CD4-positive, CD25-positive, alpha-beta regulatory T cell (primary cell): ENCODE data around the gene PSMD1. TPM values are rescaled to one million over a fixed set of nuclear protein-coding genes. Genes with fewer than 3 reads are reported as not detected.
"Not testable (repeated sequence)": the region's sequence is repeated elsewhere in the genome, so short reads cannot be mapped to it uniquely, and the experiment has no call there.

Source experiments
- ATAC-seq, 2 donors: fragments of 150-1000 bp; cut with Tn5 transposase; one replicate each; pipeline ENCODE4 v1.10.0; 2021; ENCODE audit warnings: low read depth in 2 of 2, moderate number of reproducible peaks in 2 of 2, moderate library complexity in 1 of 2
- DNase-seq, 3 donors: peaks; one replicate each; pipeline versions ENCODE4 v3.0.0 to v3.0.0-alpha.2; 2012 to 2022; ENCODE audit warnings: mixed read lengths in 1 of 3
- H3K27ac ChIP-seq: one replicate; pipeline ENCODE4 v1.7.0; 2013; ENCODE audit warnings: mild to moderate bottlenecking, low read length; ENCODE audit not compliant: insufficient read depth, poor library complexity, severe bottlenecking
- H3K27me3 ChIP-seq: one replicate; pipeline ENCODE4 v1.7.0; 2013; ENCODE audit warnings: low read length; ENCODE audit not compliant: control insufficient read depth, insufficient read depth
- H3K36me3 ChIP-seq: one replicate; pipeline ENCODE4 v1.7.0; 2013; ENCODE audit warnings: mild to moderate bottlenecking, low read length, moderate library complexity; ENCODE audit not compliant: control insufficient read depth, insufficient read depth
- H3K4me1 ChIP-seq: 2 replicates; pipeline ENCODE4 v1.7.0; 2013; ENCODE audit warnings: mild to moderate bottlenecking, low read length; ENCODE audit not compliant: insufficient read depth, control insufficient read depth, poor library complexity, severe bottlenecking
- H3K4me3 ChIP-seq: one replicate; pipeline ENCODE4 v1.7.0; 2013; ENCODE audit warnings: low read depth, mild to moderate bottlenecking, low read length, moderate library complexity
- H3K9me3 ChIP-seq, 2 experiments: 1 replicate in 1 of 2; 2 replicates in 1 of 2; pipeline ENCODE4 v1.7.0; 2013; ENCODE audit warnings: low read length in 2 of 2, mild to moderate bottlenecking in 1 of 2, moderate library complexity in 1 of 2; ENCODE audit not compliant: control insufficient read depth in 2 of 2
- H3K27ac Mint-ChIP-seq, 3 donors: one replicate each; pipeline ENCODE4 v1.8.0; 2020 to 2022; ENCODE audit warnings: mild to moderate bottlenecking in 3 of 3, mixed read lengths in 3 of 3, moderate library complexity in 2 of 3
- H3K27me3 Mint-ChIP-seq: one replicate; pipeline ENCODE4 v1.8.0; 2022; ENCODE audit warnings: mild to moderate bottlenecking, mixed read lengths
- H3K36me3 Mint-ChIP-seq: one replicate; pipeline ENCODE4 v1.8.0; 2020; ENCODE audit warnings: mixed read lengths
- H3K4me1 Mint-ChIP-seq, 4 donors: one replicate each; pipeline ENCODE4 v1.8.0; 2020 to 2022; ENCODE audit warnings: mixed read lengths in 4 of 4, mild to moderate bottlenecking in 1 of 4
- H3K4me3 Mint-ChIP-seq, 4 donors: one replicate each; pipeline ENCODE4 v1.8.0; 2020 to 2022; ENCODE audit warnings: mild to moderate bottlenecking in 4 of 4, mixed read lengths in 4 of 4, moderate library complexity in 3 of 4
- H3K9me3 Mint-ChIP-seq, 7 donors: one replicate each; pipeline ENCODE4 v1.8.0; 2020 to 2022; ENCODE audit warnings: mixed read lengths in 7 of 7, mild to moderate bottlenecking in 3 of 7, moderate library complexity in 2 of 7
- polyA plus RNA-seq, 4 donors: library from polyadenylated mRNA; unstranded; fragments of 300-500 nt; fragmentation: Illumina TruSeq; gene quantifications; one replicate each; pipeline ENCODE4 v1.2.3, GENCODE V29; 2021
- total RNA-seq: library from RNA; stranded (reverse); gene quantifications from one replicate; pipeline ENCODE4 v1.2.3, GENCODE V29; 2022

Gene PSMD1
- total and polyA plus RNA-seq, 5 donors from 2014 or later = 45.0 to 70.7 (median 61.5) TPM

GRCh38 chr2:231094736-231095346 lies 38.2 kb downstream of the PSMD1 start:
- no peak overlapping the region for H3K27ac Mint-ChIP-seq
- Histone ChIP-seq H3K4me3 (no peak overlapping the region), H3K27ac (no peak overlapping the region), H3K4me1 (no peaks in the 10 kb centered on the region), H3K9me3 (peaks cover 6 to 11% of the 10 kb centered on the region in 2 experiments), H3K27me3 (no peaks in the 10 kb centered on the region), H3K36me3 (peaks cover 42% of the 10 kb centered on the region)
- H3K9me3 Mint-ChIP-seq = peaks cover 0 to 19% (median 2%) of the 10 kb centered on the region in 7 donors
- DNase-seq (no peak), ATAC-seq (no peak)
- H3K27me3 Mint-ChIP-seq = no peaks in the 10 kb centered on the region
- peaks cover 0 to 5% (median 0%) of the 10 kb centered on the region in 4 donors for H3K4me1 Mint-ChIP-seq
- no peak overlapping the region for H3K4me3 Mint-ChIP-seq
- H3K36me3 Mint-ChIP-seq = peaks cover 72% of the 10 kb centered on the region

- peaks cover 6 to 16% of the 10 kb centered on the region in 2 experiments for H3K9me3 ChIP-seq
- peaks cover 0 to 25% (median 4%) of the 10 kb centered on the region in 7 donors for H3K9me3 Mint-ChIP-seq
- ATAC-seq = no peak
- no peak for DNase-seq
- H3K4me1 Mint-ChIP-seq = peaks cover 5 to 15% (median 11%) of the 10 kb centered on the region in 4 donors
- H3K27ac Mint-ChIP-seq = peak overlapping the region in 1 of 3 donors; percentile 26
- peaks cover 48% of the 10 kb centered on the region for H3K36me3 Mint-ChIP-seq
- no peaks in the 10 kb centered on the region for H3K27me3 Mint-ChIP-seq
- H3K36me3 ChIP-seq = peaks cover 39% of the 10 kb centered on the region
- no peak overlapping the region for H3K4me3 Mint-ChIP-seq
- H3K4me3 ChIP-seq = no peak overlapping the region
- no peaks in the 10 kb centered on the region for H3K4me1 ChIP-seq
- no peaks in the 10 kb centered on the region for H3K27me3 ChIP-seq
- no peak overlapping the region for H3K27ac ChIP-seq
Observed at GRCh38 chr2:231099918-231100317, 43.3 kb downstream of the PSMD1 start.

GRCh38 chr2:231100321-231100720 lies 43.7 kb downstream of the PSMD1 start:
- H3K27me3 Mint-ChIP-seq, H3K4me3 Mint-ChIP-seq, H3K27ac ChIP-seq, H3K4me1 ChIP-seq, H3K4me3 ChIP-seq, H3K27me3 ChIP-seq, ATAC-seq, DNase-seq, H3K27ac Mint-ChIP-seq: not testable (repeated sequence)
- Mint-ChIP-seq H3K4me1 (peaks cover 5 to 15% (median 11%) of the 10 kb centered on the region in 4 donors), H3K9me3 (peaks cover 0 to 25% (median 4%) of the 10 kb centered on the region in 7 donors), H3K36me3 (peaks cover 44% of the 10 kb centered on the region)
- Histone ChIP-seq H3K36me3 (peaks cover 36% of the 10 kb centered on the region), H3K9me3 (peaks cover 6 to 16% of the 10 kb centered on the region in 2 experiments)

- Mint-ChIP-seq H3K27ac (peak overlapping the region in 1 of 3 donors; percentile 3), H3K36me3 (peaks cover 39% of the 10 kb centered on the region), H3K4me3 (no peak overlapping the region), H3K27me3 (no peaks in the 10 kb centered on the region), H3K4me1 (peaks cover 5 to 15% (median 9%) of the 10 kb centered on the region in 4 donors), H3K9me3 (peaks cover 0 to 25% (median 4%) of the 10 kb centered on the region in 7 donors)
- H3K27ac ChIP-seq = no peak overlapping the region
- ATAC-seq (no peak), DNase-seq (no peak)
- peaks cover 6 to 16% of the 10 kb centered on the region in 2 experiments for H3K9me3 ChIP-seq
- no peaks in the 10 kb centered on the region for H3K27me3 ChIP-seq
- no peak overlapping the region for H3K4me3 ChIP-seq
- peaks cover 31% of the 10 kb centered on the region for H3K36me3 ChIP-seq
- no peaks in the 10 kb centered on the region for H3K4me1 ChIP-seq
Observed at GRCh38 chr2:231100990-231101389, 44.3 kb downstream of the PSMD1 start.

- Mint-ChIP-seq H3K27me3 (no peaks in the 10 kb centered on the region), H3K36me3 (peaks cover 25% of the 10 kb centered on the region), H3K4me1 (peaks cover 4 to 15% (median 9%) of the 10 kb centered on the region in 4 donors), H3K27ac (peak overlapping the region in 2 of 3 donors; percentile 41 to 48), H3K4me3 (no peak overlapping the region), H3K9me3 (peaks cover 0 to 21% (median 3%) of the 10 kb centered on the region in 7 donors)
- H3K4me1 ChIP-seq = no peaks in the 10 kb centered on the region
- H3K27me3 ChIP-seq = no peaks in the 10 kb centered on the region
- peaks cover 6 to 16% of the 10 kb centered on the region in 2 experiments for H3K9me3 ChIP-seq
- no peak for ATAC-seq
- H3K27ac ChIP-seq = no peak overlapping the region
- no peak for DNase-seq
- H3K4me3 ChIP-seq = no peak overlapping the region
- H3K36me3 ChIP-seq = peaks cover 25% of the 10 kb centered on the region
Observed at GRCh38 chr2:231102772-231103171, 46.1 kb downstream of the PSMD1 start.

- Histone ChIP-seq H3K27me3 (no peaks in the 10 kb centered on the region), H3K27ac (no peak overlapping the region), H3K4me3 (no peak overlapping the region), H3K9me3 (peaks cover 2 to 11% of the 10 kb centered on the region in 2 experiments), H3K36me3 (peaks cover 29% of the 10 kb centered on the region), H3K4me1 (no peaks in the 10 kb centered on the region)
- peak; percentile 20 to 77 (median 57) for DNase-seq
- no peak overlapping the region for H3K27ac Mint-ChIP-seq
- ATAC-seq = peak; percentile 84 to 87
- peaks cover 4 to 15% (median 9%) of the 10 kb centered on the region in 4 donors for H3K4me1 Mint-ChIP-seq
- peaks cover 0 to 13% (median 3%) of the 10 kb centered on the region in 7 donors for H3K9me3 Mint-ChIP-seq
- H3K27me3 Mint-ChIP-seq = no peaks in the 10 kb centered on the region
- peaks cover 22% of the 10 kb centered on the region for H3K36me3 Mint-ChIP-seq
- no peak overlapping the region for H3K4me3 Mint-ChIP-seq
Observed at GRCh38 chr2:231104115-231104713, 47.5 kb downstream of the PSMD1 start.

GRCh38 chr2:231110551-231110950 lies 53.9 kb downstream of the PSMD1 start:
- peaks cover 37% of the 10 kb centered on the region for H3K36me3 ChIP-seq
- ATAC-seq = no peak
- H3K27me3 ChIP-seq = no peaks in the 10 kb centered on the region
- H3K27ac Mint-ChIP-seq = no peak overlapping the region
- peaks cover 40% of the 10 kb centered on the region for H3K36me3 Mint-ChIP-seq
- no peak for DNase-seq
- H3K4me3 ChIP-seq = no peak overlapping the region
- no peak overlapping the region for H3K4me3 Mint-ChIP-seq
- no peaks in the 10 kb centered on the region for H3K9me3 Mint-ChIP-seq
- no peaks in the 10 kb centered on the region for H3K9me3 ChIP-seq
- H3K27ac ChIP-seq = no peak overlapping the region
- H3K4me1 ChIP-seq = no peaks in the 10 kb centered on the region
- no peaks in the 10 kb centered on the region for H3K27me3 Mint-ChIP-seq
- H3K4me1 Mint-ChIP-seq = peaks cover 0 to 15% (median 0%) of the 10 kb centered on the region in 4 donors
